Mesendoderm (in vitro differentiated cells): ENCODE results near the gene ZFC3H1.
"Not testable (repeated sequence)": the region's sequence is repeated elsewhere in the genome, so short reads cannot be mapped to it uniquely, and the experiment has no call there.

Source experiments
- DNase-seq: peaks from one replicate; pipeline ENCODE4 v3.0.0; 2013
- H2AK5ac ChIP-seq: 2 replicates; pipeline ENCODE4 v1.6.1; 2013; ENCODE audit warnings: low read length, inconsistent platforms
- H2BK120ac ChIP-seq: 2 replicates; pipeline ENCODE4 v1.6.1; 2013; ENCODE audit warnings: low read depth, mild to moderate bottlenecking, low read length, moderate library complexity, mixed read lengths
- H2BK15ac ChIP-seq: replicated peaks from 2 replicates; pipeline ENCODE4 v1.6.1; 2013; ENCODE audit warnings: low read depth, mild to moderate bottlenecking, moderate library complexity
- H2BK5ac ChIP-seq: 2 replicates; pipeline ENCODE4 v1.6.1; 2013; ENCODE audit warnings: low read length, inconsistent platforms
- H3K18ac ChIP-seq: 2 replicates; pipeline ENCODE4 v1.6.1; 2013; ENCODE audit warnings: mild to moderate bottlenecking, low read length, mixed read lengths
- H3K23ac ChIP-seq: one replicate; pipeline ENCODE4 v1.6.1; 2013; ENCODE audit warnings: low read length
- H3K27ac ChIP-seq: 2 replicates; pipeline ENCODE4 v1.5.1; 2013; ENCODE audit warnings: low read depth, mild to moderate bottlenecking, inconsistent platforms, low read length, moderate library complexity
- H3K27me3 ChIP-seq: 2 replicates; pipeline ENCODE4 v1.6.1; 2013; ENCODE audit warnings: low read length, control low read depth, mild to moderate bottlenecking, inconsistent platforms; ENCODE audit not compliant: insufficient read depth, poor library complexity
- H3K36me3 ChIP-seq: 2 replicates; pipeline ENCODE4 v1.6.1; 2013; ENCODE audit warnings: low read length, inconsistent platforms; ENCODE audit not compliant: control insufficient read depth, insufficient read depth
- H3K4ac ChIP-seq: one replicate; pipeline ENCODE4 v1.6.1; 2013; ENCODE audit warnings: low read depth, mild to moderate bottlenecking, low read length, moderate library complexity
- H3K4me1 ChIP-seq: 2 replicates; pipeline ENCODE4 v1.6.1; 2013; ENCODE audit warnings: low read depth, low read length, inconsistent platforms; ENCODE audit not compliant: control insufficient read depth
- H3K4me2 ChIP-seq: 2 replicates; pipeline ENCODE4 v1.6.1; 2013; ENCODE audit warnings: low read length
- H3K4me3 ChIP-seq: 2 replicates; pipeline ENCODE4 v1.5.1; 2013; ENCODE audit warnings: mild to moderate bottlenecking, low read length
- H3K56ac ChIP-seq: one replicate; pipeline ENCODE4 v1.6.1; 2013; ENCODE audit warnings: low read length
- H3K79me1 ChIP-seq: 2 replicates; pipeline ENCODE4 v1.6.1; 2013; ENCODE audit warnings: low read length, inconsistent platforms
- H3K79me2 ChIP-seq: 2 replicates; pipeline ENCODE4 v1.6.1; 2013; ENCODE audit warnings: mild to moderate bottlenecking, low read length; ENCODE audit not compliant: control insufficient read depth, insufficient read depth
- H3K9ac ChIP-seq: 2 replicates; pipeline ENCODE4 v1.6.1; 2013; ENCODE audit warnings: low read length, inconsistent platforms
- H4K5ac ChIP-seq: one replicate; pipeline ENCODE4 v1.6.1; 2013; ENCODE audit warnings: low read length
- H4K8ac ChIP-seq: one replicate; pipeline ENCODE4 v1.6.1; 2013; ENCODE audit warnings: low read depth, mild to moderate bottlenecking, control low read depth, low read length, moderate library complexity
- WGBS: extraction: QIAGEN DNeasy Blood & Tissue Kit; methylation state at CpG from one replicate; pipeline ENCODE4 v1.1.7; 2013; ENCODE audit warnings: low lambda C conversion rate, missing lambda C conversion rate; ENCODE audit not compliant: insufficient coverage; ENCODE audit errors: extremely low coverage; 5-methylcytosine and 5-hydroxymethylcytosine counted together

ZFC3H1 gene

DNA sequence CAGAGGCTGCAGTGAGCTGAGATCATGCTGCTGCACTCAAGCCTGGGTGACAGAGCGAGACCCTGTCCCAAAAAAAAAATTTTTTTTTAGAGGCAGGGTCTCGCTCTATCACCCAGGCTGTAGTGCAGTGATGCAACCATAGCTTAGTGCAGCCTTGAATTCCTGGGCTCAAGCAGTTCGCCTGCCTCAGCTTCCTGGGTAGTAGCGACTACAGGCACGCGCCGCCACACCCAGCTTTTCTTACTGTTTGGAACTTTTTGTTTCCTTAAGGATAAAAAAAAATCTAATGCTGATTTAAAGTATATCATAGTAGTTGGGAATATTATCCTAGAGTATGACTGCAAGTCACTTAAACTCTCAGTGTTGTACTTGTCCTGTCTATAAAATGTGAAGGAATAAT is 29.5 kb upstream of the ZFC3H1 start:
- H3K4me1 ChIP-seq: no peaks in the 10 kb centered on the region
- no peaks in the 10 kb centered on the region for H3K79me2 ChIP-seq
- no CpG with 5 or more reads among the region's 7 CpGs for WGBS

DNA sequence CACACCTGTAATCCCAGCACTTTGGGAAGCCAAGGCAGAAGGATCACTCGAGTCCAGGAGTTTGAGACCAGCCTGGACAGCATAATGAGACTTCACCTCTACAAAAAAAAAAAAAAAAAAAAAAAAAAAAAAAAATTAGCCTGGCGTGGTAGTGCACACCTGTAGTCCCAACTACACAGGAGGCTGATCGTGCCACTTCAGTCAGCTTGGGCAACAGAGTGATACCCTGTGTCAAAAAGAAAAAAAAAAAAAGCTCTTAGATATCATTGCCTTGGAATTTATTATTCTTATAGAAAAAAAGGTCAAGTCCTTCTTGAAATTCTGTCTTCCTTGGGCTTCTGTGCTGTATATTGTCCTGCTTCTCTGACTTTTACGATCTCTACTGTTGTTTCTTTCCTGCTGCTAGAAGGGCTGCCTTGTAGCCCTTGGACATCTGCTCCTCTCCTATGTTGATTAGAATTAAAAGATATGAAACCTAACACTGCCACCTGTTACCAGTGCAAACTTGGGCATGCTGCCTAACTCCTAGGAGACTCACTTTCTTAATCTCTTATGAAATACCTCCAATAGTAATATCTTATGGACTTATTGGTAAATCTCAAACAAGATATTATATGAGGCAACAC is 28.0 kb upstream of the ZFC3H1 start:
- H2AK5ac ChIP-seq: no peak overlapping the region
- no peak overlapping the region for H2BK5ac ChIP-seq
- H3K27me3 ChIP-seq: no peaks in the 10 kb centered on the region
- no peak overlapping the region for H4K5ac ChIP-seq
- H3K36me3 ChIP-seq: no peaks in the 10 kb centered on the region
- no peak overlapping the region for H3K4me3 ChIP-seq
- WGBS: no CpG with 5 or more reads among the region's 4 CpGs
- no peak overlapping the region for H4K8ac ChIP-seq
- no peak overlapping the region for H2BK120ac ChIP-seq
- no peak overlapping the region for H3K56ac ChIP-seq
- H3K23ac ChIP-seq: no peak overlapping the region
- no peak overlapping the region for H3K4ac ChIP-seq
- no peak overlapping the region for H3K4me2 ChIP-seq
- no peak for DNase-seq
- H2BK15ac ChIP-seq: no peak overlapping the region
- no peaks in the 10 kb centered on the region for H3K79me1 ChIP-seq
- H3K27ac ChIP-seq: no peak overlapping the region
- H3K4me1 ChIP-seq: no peaks in the 10 kb centered on the region
- no peaks in the 10 kb centered on the region for H3K79me2 ChIP-seq
- no peak overlapping the region for H3K18ac ChIP-seq
- no peak overlapping the region for H3K9ac ChIP-seq

More for the DNA sequence above, 29.5 kb upstream of the ZFC3H1 start:
- Histone ChIP-seq H3K4me2 (no peak overlapping the region), H3K27me3 (no peaks in the 10 kb centered on the region), H3K56ac (no peak overlapping the region), H2AK5ac (no peak overlapping the region), H3K9ac (no peak overlapping the region), H3K18ac (no peak overlapping the region), H2BK15ac (no peak overlapping the region), H3K4ac (no peak overlapping the region), H3K36me3 (no peaks in the 10 kb centered on the region), H2BK5ac (no peak overlapping the region), H3K23ac (no peak overlapping the region), H3K4me3 (no peak overlapping the region), H4K8ac (no peak overlapping the region), H3K79me1 (no peaks in the 10 kb centered on the region), H3K27ac (no peak overlapping the region), H4K5ac (no peak overlapping the region), H2BK120ac (no peak overlapping the region)
- DNase-seq: no peak

DNA sequence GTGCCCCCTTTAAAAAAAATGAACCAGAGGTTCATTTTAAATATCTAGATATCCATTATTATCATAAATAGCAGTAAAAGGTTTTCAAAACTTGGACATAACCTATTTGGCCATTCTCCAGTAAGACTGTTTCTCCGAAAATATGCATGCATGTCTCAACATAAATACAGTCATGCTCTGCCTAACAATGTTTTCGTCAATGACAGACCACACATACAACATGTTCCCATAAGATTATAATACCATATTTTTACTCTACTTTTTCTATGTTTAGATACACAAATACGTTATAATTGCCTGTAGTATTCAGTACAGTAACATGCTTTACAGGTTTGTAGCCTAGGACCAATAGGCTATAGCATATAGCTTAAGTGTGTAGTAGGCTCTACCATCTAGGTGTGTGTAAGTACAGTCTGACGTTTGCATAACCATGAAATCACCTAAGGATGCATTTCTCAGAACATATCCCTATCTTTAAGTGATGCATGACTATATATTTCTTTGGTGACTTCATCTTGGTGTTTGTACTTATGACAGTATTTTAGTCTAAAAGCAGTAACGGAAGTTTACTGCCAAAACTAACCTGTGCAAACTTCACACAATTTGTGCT is 25.4 kb upstream of the ZFC3H1 start:
- H4K8ac ChIP-seq: no peak overlapping the region
- H3K23ac ChIP-seq: no peak overlapping the region
- WGBS: no CpG with 5 or more reads among the region's 5 CpGs
- H3K4me2 ChIP-seq: no peak overlapping the region
- H3K27me3 ChIP-seq: no peaks in the 10 kb centered on the region
- DNase-seq: no peak
- H4K5ac ChIP-seq: no peak overlapping the region
- H3K79me1 ChIP-seq: no peaks in the 10 kb centered on the region
- H3K9ac ChIP-seq: no peak overlapping the region
- H3K27ac ChIP-seq: no peak overlapping the region
- H3K18ac ChIP-seq: no peak overlapping the region
- H3K4ac ChIP-seq: no peak overlapping the region
- no peak overlapping the region for H2AK5ac ChIP-seq
- H2BK5ac ChIP-seq: no peak overlapping the region
- no peaks in the 10 kb centered on the region for H3K79me2 ChIP-seq
- no peaks in the 10 kb centered on the region for H3K4me1 ChIP-seq
- H2BK120ac ChIP-seq: no peak overlapping the region
- no peak overlapping the region for H3K56ac ChIP-seq
- H3K4me3 ChIP-seq: no peak overlapping the region
- no peak overlapping the region for H2BK15ac ChIP-seq
- no peaks in the 10 kb centered on the region for H3K36me3 ChIP-seq

DNA sequence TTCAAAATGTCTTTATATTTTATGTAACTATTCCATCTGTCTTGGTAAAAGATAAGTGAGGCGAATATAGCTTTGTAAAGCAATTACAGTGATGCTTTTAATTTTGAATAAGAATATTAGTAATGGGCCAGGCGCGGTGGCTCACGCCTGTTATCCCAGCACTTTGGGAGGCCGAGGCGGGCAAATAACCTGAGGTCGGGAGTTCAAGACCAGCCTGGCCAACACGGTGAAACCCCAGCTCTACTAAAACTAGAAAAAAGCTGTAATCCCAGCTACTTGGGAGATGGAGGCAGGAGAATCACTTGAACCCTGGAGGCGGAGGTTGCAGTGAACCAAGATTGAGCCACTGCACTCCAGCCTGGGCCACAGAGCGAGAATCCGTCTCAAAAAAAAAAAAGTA is 23.5 kb upstream of the ZFC3H1 start:
- H3K18ac ChIP-seq, H2AK5ac ChIP-seq, H3K79me2 ChIP-seq, H3K9ac ChIP-seq, H3K36me3 ChIP-seq, H3K23ac ChIP-seq, H3K79me1 ChIP-seq, H2BK15ac ChIP-seq, H2BK5ac ChIP-seq, H4K8ac ChIP-seq, H3K27me3 ChIP-seq, H3K4me2 ChIP-seq, DNase-seq, H3K27ac ChIP-seq, H3K4me3 ChIP-seq, H3K56ac ChIP-seq, H3K4ac ChIP-seq, H4K5ac ChIP-seq, H3K4me1 ChIP-seq, H2BK120ac ChIP-seq: not testable (repeated sequence)
- no CpG with 5 or more reads among the region's 11 CpGs for WGBS

DNA sequence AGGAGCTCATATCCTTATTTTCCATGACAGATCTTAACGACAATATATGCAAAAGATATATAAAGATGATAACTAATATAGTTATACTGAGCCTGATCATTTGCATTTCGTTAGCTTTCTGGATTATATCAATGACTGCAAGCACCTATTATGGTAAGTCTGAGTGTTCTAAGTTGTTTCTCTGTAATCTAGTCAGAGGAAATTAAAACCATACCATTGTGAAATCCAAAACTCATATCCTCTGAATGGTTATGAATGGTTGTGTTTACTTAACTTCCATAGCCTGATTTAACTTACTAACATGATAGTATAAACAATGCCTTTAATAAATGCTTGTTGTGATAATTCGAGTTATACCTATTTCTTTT is 23.0 kb upstream of the ZFC3H1 start:
- H2BK120ac ChIP-seq: no peak overlapping the region
- H3K9ac ChIP-seq: peak overlapping the region; percentile 68
- no peak overlapping the region for H2BK5ac ChIP-seq
- peak overlapping the region; percentile 44 for H3K4me2 ChIP-seq
- no peaks in the 10 kb centered on the region for H3K79me2 ChIP-seq
- H3K27me3 ChIP-seq: no peaks in the 10 kb centered on the region
- H3K36me3 ChIP-seq: no peaks in the 10 kb centered on the region
- H4K5ac ChIP-seq: no peak overlapping the region
- no peak overlapping the region for H3K27ac ChIP-seq
- no peak overlapping the region for H3K4ac ChIP-seq
- H3K18ac ChIP-seq: no peak overlapping the region
- no peak overlapping the region for H2AK5ac ChIP-seq
- H3K4me1 ChIP-seq: no peaks in the 10 kb centered on the region
- H2BK15ac ChIP-seq: no peak overlapping the region
- H3K4me3 ChIP-seq: peak overlapping the region; percentile 61
- H4K8ac ChIP-seq: no peak overlapping the region
- H3K23ac ChIP-seq: no peak overlapping the region
- DNase-seq: no peak
- H3K56ac ChIP-seq: peak overlapping the region; percentile 73
- H3K79me1 ChIP-seq: no peaks in the 10 kb centered on the region
- no CpG with 5 or more reads among the region's 3 CpGs for WGBS
